SK-MEL-5 (cell line): Measurements from ENCODE around the gene MDFI. TPM values are rescaled to one million over a fixed set of nuclear protein-coding genes. Genes with fewer than 3 reads are reported as not detected.

ENCODE experiments used
- DNase-seq: peaks from one replicate; pipeline ENCODE4 v3.0.0-alpha.2; 2016; ENCODE audit warnings: low read depth, low spot score
- in situ Hi-C: cut with HindIII; loops from 2 replicates; pipeline ENCODE4 v1.10.0; 2016; ENCODE audit warnings: low sequenced_read_pairs, high pct_unique_total_duplicates, low pct_unique_long_range_greater_than_20kb
- total RNA-seq: library from RNA; depleted of rRNA; stranded (reverse); fragments of >200 nt; shearing (Covaris generic); gene quantifications from 2 replicates; pipeline ENCODE4 v1.2.3, GENCODE V29; 2014

Gene MDFI
- total RNA-seq, 1 experiment from 2014 or later: 0.21 TPM

DNA sequence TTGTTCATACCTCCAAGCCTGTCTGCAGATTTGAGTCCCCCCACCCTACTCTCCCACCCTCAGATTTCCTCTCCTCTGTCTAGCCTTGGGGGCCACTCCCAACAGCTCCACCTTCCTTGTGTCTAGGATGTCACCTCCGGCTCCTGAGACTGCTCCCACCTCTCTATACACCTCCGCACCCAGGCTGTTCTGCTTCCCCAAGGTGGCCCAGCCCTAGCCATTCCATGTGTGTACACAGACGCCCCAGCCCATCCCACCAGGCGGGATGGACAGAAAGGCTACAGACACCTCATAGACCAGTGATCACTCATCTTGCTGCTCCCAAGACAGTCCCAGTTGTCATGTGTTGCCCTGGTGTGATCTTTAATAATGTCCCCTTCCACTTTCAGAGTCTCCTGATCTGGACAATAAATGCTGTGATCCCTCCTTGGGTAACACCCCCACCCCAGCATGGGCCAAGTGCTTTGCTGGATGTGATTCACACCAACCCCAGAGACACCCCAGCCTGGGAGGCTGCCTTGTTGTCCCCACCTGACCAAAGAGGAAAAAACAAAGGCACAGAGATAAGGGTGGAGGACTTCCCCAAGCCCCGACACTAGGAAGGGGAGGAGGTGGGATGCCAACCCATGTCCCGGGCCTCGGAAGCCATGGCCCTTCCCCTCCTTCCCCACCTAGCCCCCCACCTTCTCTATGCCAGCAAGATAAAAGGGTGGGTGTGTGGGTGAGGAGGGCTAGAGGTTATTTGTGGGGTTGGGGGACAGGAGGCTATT, 36.1 kb downstream of the MDFI start:
- no peak for DNase-seq
- in situ Hi-C loops: no loop called here

GRCh38 chr6:41675176-41675775, 37.0 kb downstream of the MDFI start:
- DNase-seq: no peak
- in situ Hi-C loops: no loop called here

DNA sequence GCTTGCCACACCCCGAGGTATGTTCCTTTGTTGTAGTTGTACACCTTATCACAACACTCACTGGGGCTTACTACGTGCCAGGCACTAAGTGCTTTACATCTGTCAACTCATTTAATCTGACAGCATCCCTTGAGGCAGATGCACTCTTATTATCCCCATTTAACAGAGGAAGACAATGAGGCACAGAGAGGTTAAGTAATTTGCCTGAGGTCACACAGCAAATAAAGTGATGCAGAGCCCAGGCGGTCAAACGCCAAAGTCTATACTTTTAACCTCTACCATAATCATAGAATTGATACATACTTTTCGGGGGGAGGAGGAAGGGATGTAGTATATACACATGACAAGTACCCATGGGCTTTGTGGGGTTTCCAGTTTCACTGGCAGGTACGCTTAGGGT, 37.7 kb downstream of the MDFI start:
- DNase-seq: no peak
- in situ Hi-C loops: no loop called here

GRCh38 chr6:41676431-41676830, 38.2 kb downstream of the MDFI start:
- in situ Hi-C loops: no loop called here
- no peak for DNase-seq

GRCh38 chr6:41677124-41677921, 39.1 kb downstream of the MDFI start:
- no peak for DNase-seq
- in situ Hi-C loops: no loop called here

GRCh38 chr6:41678511-41679084, 40.3 kb downstream of the MDFI start:
- no peak for DNase-seq
- in situ Hi-C loops: no loop called here

- in situ Hi-C loops: no loop called here
- no peak for DNase-seq
Observed at GRCh38 chr6:41679696-41680095, 41.4 kb downstream of the MDFI start.

DNA sequence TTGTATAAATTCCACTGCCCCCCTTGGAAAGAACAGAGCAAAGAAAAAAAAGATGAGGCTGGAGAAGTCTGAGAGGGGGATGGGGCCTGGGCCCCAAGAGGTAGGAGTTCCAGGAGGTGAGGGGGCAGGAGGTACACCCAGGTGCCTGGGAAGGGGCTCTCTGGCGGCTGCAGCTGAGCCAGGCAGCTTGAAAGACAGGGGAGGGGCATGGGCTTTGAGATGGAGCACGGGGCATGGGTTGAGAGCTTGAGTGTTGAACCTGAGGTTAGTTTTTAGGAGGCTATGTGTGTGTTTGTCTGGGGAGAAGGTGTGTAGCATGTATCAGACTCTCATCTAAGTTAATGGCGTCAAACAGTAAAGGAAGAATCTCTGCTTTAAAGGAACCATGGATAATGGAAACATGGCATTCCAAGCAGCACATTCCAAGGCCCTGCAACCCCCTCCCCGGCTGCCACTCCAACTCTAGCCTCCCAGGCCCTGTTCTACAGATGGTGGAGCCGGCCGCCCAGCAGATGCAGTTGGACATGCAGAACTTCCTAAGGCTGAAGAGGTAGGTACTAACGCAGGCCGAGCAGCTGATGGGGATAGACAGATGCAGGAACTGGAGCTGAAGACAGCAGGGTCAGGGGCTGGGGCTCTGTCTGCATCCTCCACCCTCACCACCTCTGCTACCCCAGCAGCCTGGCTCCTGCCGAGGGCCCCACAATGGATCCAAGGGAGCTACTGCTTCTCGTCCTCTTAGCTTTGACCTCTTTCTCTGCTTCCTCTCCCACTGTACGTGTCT, 42.1 kb downstream of the MDFI start:
- in situ Hi-C loops: no loop called here

DNA sequence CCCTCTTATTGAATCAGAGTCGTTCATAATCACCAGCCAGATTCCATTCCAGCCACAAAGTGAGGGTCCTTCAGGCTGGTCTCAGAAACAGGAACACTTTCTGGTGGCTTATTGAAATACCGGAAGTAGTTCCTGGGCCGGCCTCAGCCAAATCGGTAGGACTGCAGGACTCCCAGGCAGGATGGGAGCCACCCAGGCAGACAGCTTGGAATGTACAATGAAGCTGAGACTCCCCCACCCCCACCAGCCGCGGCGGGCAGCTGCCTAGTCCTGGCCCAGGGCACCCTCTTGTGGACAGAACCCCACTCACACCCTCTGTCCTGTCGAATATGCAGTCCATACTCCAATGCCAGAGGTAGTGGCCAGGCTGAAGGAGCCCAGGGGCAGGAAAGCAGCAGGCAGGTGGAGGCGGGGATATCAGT, 43.8 kb downstream of the MDFI start:
- in situ Hi-C loops: no loop called here
- peak; percentile 89 for DNase-seq

More for the DNA sequence above, 42.1 kb downstream of the MDFI start:
- no peak for DNase-seq

GRCh38 chr6:41682497-41683272, 44.4 kb downstream of the MDFI start:
- in situ Hi-C loops: no loop called here

GRCh38 chr6:41683273-41683522, 44.9 kb downstream of the MDFI start:
- in situ Hi-C loops: no loop called here
- DNase-seq: no peak

More at GRCh38 chr6:41682497-41683272, 44.4 kb downstream of the MDFI start:
- no peak for DNase-seq

- in situ Hi-C loops: no loop called here
- DNase-seq: peak; percentile 63
Observed at GRCh38 chr6:41683523-41684310, 45.4 kb downstream of the MDFI start.

GRCh38 chr6:41684311-41685180, 46.3 kb downstream of the MDFI start:
- in situ Hi-C loops: no loop called here
- no peak for DNase-seq

DNA sequence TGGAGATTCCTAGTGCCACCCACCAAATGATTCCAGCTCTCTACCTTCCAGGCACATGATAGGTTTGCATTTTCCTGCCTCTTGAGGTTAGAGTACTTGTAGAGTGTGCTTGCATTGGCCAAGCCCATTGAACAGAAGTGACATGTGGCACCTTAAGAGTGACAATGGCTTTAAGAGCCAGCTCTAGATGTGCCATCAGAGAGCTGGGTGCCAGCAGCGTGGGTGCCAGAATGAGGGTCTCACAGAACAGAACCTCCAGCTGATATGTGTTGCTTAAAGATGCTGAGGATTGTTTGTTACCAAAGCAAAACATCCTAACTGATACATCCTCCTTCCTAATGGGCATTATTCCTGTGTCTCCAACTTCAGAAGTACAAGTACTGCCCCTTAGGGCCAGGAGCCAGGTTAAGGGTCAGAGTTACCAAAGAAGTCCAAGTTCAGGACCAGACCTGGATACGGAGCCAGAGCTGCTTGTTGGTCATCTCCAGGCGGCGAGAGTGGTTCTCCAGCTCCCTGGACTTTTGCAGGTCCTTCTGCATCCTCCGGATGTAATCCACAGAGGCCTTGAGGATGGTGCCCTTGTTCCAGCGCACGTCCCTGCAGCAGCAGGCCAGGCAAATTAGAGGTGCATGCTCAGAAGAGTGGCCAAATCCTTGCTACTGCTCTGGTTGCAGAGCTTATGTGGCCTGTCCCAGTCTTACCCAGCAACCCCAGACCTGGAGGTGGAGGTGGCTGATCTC, 47.5 kb downstream of the MDFI start:
- DNase-seq: no peak
- in situ Hi-C loops: no loop called here
